NCI-H146 (cell line): ENCODE measurements around the gene RHOBTB1.

ENCODE experiments used
- DNase-seq: peaks from one replicate; lab custom pipeline; 2025; lab: John Stamatoyannopoulos, UW

RHOBTB1 gene

DNA sequence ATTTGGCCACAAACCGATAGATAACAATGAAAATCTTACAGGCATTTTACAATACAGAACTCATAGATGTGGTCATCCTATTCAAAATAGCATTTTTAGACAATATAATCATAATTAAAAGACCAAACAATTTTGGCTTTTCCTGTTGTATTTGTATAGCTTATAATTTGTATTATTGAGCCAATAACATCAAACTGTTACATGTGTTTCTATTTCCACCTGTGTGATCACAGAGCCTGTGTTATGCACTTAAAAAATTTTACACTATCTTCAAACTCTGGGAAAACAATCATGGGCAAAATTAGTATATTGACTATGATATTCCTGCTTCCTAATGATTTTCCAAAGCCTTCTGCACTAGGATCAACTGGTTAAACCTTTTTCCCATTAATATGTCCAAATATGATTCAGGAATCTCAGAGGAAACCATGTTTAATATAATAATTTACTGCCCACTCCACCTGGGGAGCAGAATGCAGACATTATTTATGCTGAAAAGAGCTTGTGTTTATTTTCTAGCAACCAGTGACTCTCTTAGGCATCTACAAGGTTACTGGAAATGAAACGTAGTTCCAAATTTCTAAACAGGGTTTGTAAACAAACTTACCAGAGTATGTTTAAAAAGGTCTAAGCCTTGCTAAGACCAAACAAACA is 1.7 kb downstream of the RHOBTB1 start:
- no peak for DNase-seq

DNA sequence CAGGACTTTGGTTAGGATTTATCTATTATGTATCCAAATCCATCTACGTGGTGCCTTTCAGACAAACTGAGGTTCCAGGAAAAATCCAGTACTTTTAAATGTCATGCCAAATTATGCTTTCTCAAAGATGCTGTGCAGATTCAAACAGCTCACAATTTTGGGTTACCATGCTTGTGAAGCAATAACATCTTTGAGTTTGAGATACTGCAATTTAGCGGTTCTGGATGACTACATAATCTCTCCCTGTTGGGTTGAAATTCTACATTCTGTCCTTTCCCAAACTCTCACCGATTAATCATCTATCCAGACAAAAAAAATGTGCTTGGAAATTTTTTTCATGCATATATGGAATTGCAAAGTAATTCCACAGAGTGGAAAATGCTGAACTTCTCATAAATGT is 3.5 kb downstream of the RHOBTB1 start:
- DNase-seq, result no peak

DNA sequence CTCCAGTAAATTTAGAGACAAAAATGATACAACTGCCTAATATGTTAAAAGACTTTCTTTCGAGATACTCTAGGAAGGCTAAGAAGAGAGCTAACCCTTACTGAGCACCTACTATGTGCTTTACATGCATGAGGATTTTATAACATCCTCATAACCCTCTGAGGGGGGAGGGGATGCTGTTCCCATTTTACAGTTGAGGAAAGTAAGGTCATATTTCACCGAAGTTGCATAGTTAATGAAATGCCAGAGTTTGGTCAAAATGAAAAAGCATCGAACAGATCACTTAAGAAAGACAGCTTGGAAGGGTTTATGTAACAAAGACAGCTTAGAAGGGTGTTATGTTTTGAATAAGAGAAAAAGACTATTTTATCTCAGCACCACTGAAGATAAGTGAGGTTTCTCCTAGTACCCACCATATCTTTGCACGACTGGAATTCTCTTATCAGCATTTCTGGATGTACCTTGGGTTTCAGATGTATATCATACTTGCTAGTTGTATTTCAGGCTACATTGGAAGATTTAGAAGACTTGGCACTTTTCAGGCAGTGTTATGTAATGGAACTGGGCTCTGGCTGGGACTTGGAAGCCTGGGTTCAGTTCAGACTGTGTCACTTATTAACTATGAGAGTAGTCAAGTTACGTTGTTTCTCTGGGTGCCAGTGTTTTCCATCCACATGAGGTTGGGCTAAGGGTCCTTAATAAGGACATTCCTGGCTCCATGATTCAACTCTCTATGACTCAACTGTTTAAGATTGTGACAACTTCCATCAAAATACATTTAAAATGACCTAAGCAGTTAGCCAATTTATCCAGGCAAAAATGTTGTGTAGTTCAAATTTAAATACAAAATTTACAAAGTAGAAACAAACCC is 6.0 kb downstream of the RHOBTB1 start:
- no peak for DNase-seq

DNA sequence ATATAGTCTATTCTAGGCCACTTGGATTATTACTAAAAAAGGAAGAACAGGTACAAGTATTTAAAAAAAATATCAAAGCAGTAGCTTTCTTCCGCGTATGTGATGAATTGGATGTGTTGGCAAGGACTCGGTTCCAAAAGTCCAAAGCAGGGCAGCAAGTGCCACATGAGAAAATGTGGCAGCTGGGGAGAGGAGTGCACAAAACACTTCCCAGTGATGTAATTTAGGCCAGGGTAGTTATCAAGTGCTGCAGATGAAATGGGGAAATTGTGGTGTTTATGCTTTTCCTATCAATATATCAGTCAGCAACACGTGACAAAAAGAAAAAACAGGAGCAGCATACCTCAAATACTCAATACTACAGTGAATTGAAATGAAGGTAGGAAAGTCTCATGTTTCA is 7.0 kb downstream of the RHOBTB1 start:
- DNase-seq, result no peak

DNA sequence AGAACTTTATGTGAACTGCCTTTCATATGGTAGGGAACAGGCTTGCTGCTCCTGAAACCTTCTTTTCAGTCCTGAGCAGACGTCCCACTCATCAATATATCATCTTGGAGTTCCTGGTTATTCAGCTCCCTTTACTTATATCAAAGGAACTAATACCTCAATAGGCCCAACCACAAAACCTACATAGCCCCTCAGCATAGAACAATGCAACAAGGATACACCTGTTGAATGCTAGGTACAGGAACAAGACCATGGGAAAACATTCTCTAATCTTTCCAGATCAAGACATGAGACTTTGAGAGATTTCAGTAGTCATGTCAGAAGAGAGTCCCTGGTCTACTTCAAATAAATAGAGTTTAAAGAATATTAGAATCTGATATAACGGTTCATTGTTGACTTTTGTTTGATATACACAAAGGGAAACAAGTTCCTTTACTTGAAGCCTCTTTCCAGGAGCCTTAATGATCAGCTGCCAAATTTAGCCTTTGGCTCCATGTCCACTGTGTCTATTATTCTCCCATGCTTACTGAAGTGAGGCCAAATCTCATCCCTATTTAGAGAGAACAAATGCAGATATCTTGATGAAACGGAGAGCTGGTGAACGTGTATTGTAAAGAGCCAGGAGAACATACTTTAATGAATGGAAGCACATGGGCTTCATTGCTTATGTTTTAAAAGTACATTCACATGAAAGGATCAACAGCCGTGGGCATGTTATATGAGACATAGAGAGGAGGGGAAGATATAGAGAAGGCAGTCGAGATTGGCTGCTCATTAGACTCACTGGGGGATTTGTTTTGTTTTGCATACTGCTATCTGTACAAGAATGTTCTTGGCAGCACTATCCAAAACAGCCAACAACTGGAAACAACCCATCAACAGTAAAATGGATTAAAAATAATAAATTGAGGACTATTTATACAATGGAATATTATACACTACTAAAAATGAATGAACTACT is 9.5 kb downstream of the RHOBTB1 start:
- DNase-seq, result no peak

DNA sequence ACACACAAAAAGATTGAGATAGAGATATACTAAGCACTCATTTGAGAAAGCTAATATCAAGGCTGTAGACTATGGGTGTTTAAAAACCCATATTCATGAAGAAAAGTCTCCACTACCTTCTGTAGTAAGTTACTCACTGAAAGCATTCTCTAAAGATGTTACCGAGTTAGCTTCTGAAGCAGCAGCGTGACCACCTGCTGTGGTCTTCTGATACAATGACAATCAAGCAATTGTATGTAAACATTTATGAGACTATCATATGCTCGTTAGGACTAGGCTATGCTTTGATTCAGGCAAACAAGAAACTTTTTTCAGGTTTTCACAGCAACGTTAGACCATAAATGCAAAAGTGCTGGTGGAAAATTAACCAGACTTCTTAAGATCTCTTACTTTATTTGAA is 11.2 kb downstream of the RHOBTB1 start:
- DNase-seq, result peak; percentile 43

DNA sequence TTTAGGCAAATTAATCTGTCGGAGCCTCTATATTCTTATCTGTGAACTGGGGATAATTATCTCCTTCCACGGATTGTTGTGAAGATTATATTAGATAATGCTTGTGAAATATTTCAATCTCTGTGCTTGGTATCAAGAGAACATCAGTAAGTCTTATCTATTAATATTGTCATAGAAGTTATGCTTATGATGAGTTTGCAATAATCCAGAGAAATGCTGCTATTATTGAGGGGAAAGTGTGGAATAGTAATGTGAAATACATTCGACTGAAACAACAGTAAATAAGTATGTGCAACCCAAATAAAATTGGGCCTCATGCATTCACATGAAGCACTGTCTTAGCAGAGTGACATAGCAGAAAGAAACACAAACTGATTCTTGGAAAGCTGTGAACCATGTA is 13.7 kb downstream of the RHOBTB1 start:
- no peak for DNase-seq

DNA sequence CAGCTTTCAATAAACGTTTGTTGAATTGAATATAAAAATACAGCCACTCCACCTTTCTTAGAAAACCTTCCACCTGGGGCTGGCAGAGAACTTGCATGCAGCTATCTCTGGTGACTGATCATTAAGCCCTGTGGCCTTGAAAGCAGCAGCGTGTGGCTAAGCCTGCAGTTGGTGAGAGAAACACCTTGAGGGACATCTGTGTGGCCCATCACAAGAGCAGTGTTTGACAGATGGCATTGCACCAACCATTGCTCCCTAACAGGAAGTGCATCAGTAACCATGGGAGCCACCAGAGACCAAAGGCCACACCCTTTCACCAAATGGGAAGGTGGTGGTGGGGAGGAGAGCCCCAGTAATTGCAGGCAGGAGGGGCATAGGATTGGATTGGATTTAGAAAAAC is 22.4 kb downstream of the RHOBTB1 start:
- DNase-seq, result peak; percentile 45

DNA sequence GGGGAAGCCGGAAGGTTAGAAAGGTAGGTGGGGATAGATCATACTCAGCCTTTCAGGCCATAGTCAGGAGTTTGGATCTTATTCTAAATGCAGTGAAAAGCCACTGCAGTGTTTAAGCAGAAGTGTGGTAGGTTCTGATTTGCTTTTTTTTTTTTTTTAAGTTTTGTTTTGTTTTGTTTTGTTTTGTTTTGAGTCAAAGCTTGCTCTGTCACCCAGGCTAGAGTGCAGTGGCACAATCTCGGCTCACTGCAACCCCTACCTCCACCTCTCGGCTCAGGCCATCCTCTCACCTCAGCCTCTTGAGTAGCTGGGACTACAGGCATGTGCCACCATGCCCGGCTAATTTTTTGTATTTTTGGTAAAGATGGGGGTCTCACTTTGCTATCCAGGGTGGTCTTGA is 23.5 kb downstream of the RHOBTB1 start:
- no peak for DNase-seq

DNA sequence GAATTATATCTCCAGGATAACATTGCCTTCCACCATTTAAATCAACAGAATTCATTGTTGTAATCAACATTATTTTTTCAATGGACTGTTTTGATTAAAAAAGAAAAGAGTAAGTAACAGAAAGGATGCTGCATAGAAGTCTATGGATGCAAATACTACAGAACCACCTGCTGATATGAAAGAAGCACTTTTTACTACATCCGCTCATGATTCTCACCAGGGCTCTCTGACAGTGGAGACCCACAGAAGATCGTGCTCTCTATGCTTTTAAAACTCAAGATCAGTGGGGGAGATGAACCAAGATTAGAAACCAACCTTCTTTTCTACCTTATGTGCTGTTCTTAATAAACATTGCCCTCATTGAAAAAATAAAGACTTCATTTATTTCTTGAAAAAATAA is 24.4 kb downstream of the RHOBTB1 start:
- no peak for DNase-seq

DNA sequence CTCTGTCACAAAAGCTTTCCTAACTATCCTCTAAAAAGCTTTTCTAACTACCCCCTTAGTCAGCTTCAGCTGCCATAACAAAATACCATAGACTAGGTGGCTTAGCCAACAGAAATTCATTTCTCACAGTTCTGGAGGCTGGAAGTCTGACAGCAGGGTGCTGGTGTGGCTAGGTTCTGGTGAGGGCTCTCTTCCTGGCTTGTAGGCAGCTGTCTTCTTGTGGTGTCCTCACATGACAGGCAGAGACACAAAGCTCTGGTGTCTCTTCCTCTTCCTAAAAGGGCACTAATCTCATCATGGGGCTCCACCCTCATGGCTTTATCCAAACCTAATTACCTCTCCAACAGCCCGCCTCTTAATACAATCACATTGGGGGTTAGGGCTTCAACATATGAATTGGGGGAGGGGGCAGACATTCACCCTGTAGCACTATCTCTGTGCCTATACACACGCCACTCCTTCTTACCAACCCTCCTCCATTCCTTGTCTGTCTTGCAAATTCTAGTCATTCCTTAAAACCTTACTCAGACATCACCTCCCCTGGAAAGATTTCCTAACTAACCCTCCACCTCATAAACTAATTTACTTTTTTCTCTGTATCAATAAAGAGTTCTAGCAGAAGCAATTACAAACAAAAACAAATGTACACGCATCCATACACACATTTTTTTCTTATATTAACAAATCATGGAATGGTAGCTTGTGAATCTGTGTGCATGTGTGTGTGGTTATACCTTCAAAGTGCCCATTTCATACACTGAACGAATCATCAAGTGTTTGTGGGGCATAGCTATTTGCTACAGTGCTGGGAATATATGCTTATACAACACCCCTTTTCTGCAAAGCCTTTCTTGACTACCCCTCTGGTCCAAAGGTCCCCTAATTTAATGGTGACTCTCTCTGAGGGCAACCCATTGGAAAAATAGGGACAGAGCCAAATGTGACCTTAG is 26.4 kb downstream of the RHOBTB1 start:
- DNase-seq, result no peak

DNA sequence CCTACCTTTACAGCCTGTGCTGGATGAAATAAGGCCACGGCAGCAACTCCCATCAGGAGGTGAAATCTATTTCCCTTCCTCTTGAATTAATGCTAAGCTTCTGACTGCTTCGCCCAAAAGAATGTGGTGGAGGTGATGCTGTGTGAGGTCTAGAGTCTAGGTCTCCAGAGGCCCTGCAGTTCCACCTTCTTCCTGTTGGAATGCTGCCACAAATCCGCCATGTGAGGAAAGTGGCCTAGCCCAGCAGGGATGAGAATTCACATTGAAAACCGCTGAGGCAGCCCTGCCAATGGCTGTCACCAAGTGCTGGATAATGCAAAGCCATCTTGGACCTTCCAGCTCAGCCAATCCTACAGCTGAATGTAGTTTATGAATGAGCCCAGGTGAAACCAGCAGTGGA is 28.0 kb downstream of the RHOBTB1 start:
- no peak for DNase-seq

DNA sequence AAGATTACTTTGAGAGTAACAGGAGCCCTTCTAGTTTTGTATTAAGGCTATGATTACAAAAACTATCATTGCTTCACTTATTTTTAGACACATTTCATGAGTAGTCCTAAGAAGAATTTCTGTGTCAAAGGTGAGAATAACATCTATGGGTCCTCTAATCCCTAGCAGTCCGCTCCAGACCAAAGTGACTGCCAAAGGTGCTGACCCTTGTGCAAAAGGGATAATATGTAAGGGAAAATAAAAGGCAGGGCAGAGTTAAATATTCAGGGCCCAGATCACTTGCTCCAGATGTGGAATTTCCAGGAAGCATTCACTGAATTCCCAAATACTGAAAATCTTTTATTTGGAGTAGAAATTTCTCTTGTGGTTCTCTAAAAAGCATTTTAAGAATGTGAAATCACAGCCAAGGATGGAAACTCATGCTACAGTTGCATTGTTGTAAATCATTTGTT is 29.3 kb downstream of the RHOBTB1 start:
- DNase-seq, result no peak

DNA sequence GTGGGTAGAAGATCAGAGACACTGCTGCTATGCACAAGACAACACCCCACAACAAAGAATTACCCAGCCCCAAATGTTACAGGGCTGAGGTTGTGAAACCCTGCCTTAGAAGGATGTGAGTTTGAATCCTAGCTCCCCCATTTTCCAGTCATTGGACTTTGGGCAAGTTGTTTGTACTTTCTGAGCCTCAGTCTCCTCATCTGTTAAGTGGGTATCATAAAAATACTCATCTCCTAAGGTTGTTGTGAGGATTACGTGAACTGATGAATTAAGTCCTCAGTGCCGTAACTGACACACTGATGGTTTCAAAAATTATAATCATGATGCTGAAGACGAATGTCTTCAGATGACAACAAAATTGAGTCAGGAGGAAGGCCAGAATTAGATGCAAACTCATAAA is 30.3 kb downstream of the RHOBTB1 start:
- no peak for DNase-seq

DNA sequence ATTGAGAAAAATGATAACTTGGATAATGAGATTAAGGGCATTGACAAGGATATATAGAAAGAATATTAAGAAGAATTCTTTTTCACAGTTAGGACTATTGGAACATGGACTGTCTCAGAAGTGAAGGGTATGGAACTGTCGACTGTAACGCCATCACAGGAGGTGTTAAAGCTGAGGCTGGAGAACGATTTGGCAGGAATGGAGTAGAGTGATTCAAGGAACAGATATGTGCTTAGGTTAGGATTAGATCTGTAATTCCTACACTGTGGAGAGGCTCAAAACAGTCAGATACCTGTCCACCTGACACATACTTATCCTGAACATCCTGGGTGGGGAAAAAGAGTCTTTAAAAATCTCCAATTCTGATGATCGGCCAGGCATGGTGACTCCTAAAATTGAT is 30.9 kb downstream of the RHOBTB1 start:
- no peak for DNase-seq

DNA sequence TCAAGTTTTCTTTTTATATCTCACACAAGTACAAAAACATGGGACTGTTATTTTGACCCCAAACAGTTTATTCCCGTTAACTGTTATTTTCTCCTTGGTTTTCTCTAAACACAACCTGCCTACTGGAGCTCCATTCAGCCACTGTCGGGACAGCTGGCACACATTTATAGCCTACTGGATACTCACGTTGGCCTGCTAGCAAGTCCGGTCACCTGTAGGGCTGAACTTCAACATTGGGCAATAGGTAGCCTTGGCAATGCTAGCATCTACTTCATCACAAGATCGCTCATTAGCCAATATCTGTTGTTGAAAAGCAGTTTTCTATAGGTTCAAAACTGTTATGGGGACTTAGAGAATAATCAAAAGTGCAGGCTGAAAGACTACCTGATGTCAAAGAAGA is 32.3 kb downstream of the RHOBTB1 start:
- DNase-seq, result no peak

DNA sequence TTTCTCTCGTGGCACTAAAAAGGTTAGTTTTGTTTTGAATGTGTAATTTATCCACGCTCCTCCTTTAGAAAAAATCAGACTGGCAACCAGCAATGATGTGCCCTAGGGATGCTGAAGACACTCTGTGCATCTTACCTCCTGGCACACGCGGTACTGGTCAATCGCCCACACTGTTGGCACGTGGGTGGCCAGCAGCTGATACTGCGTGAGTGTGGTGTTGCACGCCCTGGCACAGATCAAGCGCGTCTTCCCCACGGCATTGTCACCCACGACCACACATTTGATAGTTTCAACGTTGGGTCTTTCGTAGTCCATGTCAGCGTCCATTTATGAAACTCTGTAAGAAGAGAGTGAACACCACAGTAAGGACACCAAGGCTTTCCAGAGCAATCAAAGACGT is 32.8 kb downstream of the RHOBTB1 start:
- no peak for DNase-seq

DNA sequence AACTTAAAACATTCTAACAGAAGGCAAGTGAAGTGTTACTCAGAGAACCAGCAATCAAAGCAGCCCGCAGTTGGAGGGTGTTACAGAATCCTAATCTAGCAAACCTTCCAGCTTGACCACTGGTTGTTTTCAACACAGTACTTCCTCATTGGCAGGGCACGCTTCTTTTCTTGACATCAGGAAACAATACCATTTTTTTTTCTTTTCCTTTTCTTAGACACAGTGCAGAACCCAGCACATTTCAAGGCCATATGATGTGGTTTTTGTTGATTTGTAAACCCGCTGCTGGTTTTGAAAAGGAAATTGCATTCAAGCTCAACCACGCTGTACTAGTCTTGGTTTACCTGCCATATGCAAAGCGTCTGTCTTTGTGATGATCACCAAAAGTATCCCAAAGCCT is 33.4 kb downstream of the RHOBTB1 start:
- no peak for DNase-seq

DNA sequence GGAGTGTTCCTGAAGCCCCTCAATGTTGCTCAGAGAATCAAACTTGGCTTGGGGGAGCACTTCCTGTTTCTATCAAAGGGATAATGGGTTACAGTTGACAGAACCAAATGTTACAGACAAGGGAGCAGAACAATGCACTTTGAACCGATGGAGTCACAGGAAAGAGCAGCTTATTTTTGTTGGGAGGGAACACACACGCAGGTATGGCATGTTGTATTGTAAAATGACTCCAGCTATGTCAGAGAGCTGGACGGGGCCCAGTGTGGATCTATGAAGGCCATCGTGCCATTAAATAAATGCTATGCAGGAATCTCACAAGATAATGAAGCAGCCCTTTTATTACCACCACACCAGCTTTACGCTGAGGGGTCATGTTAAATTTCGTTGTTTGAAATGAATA is 35.1 kb downstream of the RHOBTB1 start:
- DNase-seq, result no peak

DNA sequence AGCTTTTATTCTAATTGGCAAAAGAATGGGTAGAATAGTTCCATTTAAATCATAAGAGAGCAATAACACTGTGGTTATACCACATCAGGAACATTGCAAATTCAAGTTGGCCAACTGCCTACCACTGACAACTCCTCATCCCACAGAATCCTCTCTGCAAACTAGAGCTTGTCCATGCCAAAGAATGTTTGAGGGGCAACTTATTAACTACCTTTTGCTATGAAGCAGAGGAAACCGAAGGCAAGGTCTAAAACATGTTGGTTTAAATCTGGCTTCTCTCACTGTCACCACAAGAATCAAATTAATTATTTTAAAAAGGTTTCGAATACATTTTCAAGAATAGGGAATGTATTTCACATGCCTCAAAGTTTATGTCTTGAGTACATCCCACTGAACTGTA is 36.0 kb downstream of the RHOBTB1 start:
- DNase-seq, result no peak

DNA sequence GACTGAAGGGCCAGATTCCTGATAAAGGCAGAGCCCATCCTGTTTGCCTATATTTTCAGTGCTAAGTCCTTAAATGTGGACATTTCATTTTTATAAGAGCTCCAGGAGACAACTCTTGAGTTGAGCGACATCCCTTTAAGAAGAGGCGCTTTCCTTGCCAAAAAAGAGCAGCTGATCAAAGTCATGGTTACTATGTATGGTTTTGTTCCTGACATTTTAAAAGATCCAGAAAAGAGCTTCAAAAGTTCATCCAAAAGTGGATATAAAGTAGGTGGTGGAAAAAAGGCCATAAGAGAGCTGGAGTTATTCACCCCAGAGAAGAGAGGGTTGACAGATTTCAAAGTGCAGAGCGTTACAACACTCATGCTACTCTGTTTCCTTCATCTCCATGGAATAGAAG is 36.7 kb downstream of the RHOBTB1 start:
- no peak for DNase-seq
